ENCODE data around the gene ACTRT2.

Gene ACTRT2

GRCh38 chr1:3012456-3013291 is 8.6 kb upstream of the ACTRT2 start:
- Histone ChIP-seq H3K27me3 (ENCODE audit: control insufficient read depth in 1 of 2, insufficient read depth in 2 of 2, low read length in 2 of 2) (peaks cover 0 to under 1% of the 10 kb centered on the region in 2 donors), H3K9ac (ENCODE audit: low read depth in 1 of 2, low read length in 2 of 2) (no peak overlapping the region), H3K36me3 (ENCODE audit: control insufficient read depth in 1 of 2, insufficient read depth in 2 of 2, low read length in 2 of 2) (no peaks in the 10 kb centered on the region), H3K9me3 (ENCODE audit: control insufficient read depth in 1 of 2, low read length in 2 of 2) (peaks cover 10% of the 10 kb centered on the region in 2 donors), H3K4me1 (ENCODE audit: control insufficient read depth in 1 of 2, insufficient read depth in 2 of 2, low read length in 2 of 2) (peaks cover 3 to 6% of the 10 kb centered on the region in 2 donors), H3K4me3 (ENCODE audit: low read depth in 1 of 2, low read length in 2 of 2) (no peak overlapping the region), H3K27ac (ENCODE audit: low read depth, low read length) (no peak overlapping the region)

GRCh38 chr1:3013371-3014049 is 7.8 kb upstream of the ACTRT2 start:
- Histone ChIP-seq H3K4me3 (ENCODE audit: low read depth in 1 of 2, low read length in 2 of 2) (no peak overlapping the region), H3K27me3 (ENCODE audit: control insufficient read depth in 1 of 2, insufficient read depth in 2 of 2, low read length in 2 of 2) (peaks cover 0 to 3% of the 10 kb centered on the region in 2 donors), H3K9me3 (ENCODE audit: control insufficient read depth in 1 of 2, low read length in 2 of 2) (peaks cover 3 to 4% of the 10 kb centered on the region in 2 donors), H3K9ac (ENCODE audit: low read depth in 1 of 2, low read length in 2 of 2) (no peak overlapping the region), H3K27ac (ENCODE audit: low read depth, low read length) (no peak overlapping the region), H3K4me1 (ENCODE audit: control insufficient read depth in 1 of 2, insufficient read depth in 2 of 2, low read length in 2 of 2) (peaks cover 4 to 7% of the 10 kb centered on the region in 2 donors), H3K36me3 (ENCODE audit: control insufficient read depth in 1 of 2, insufficient read depth in 2 of 2, low read length in 2 of 2) (no peaks in the 10 kb centered on the region)

GRCh38 chr1:3014050-3014440 is 7.2 kb upstream of the ACTRT2 start:
- Histone ChIP-seq H3K4me1 (ENCODE audit: control insufficient read depth in 1 of 2, insufficient read depth in 2 of 2, low read length in 2 of 2) (peaks cover 4 to 7% of the 10 kb centered on the region in 2 donors), H3K4me3 (ENCODE audit: low read depth in 1 of 2, low read length in 2 of 2) (no peak overlapping the region), H3K9me3 (ENCODE audit: control insufficient read depth in 1 of 2, low read length in 2 of 2) (peaks cover 0 to under 1% of the 10 kb centered on the region in 2 donors), H3K27me3 (ENCODE audit: control insufficient read depth in 1 of 2, insufficient read depth in 2 of 2, low read length in 2 of 2) (peaks cover 0 to 3% of the 10 kb centered on the region in 2 donors), H3K9ac (ENCODE audit: low read depth in 1 of 2, low read length in 2 of 2) (no peak overlapping the region), H3K36me3 (ENCODE audit: control insufficient read depth in 1 of 2, insufficient read depth in 2 of 2, low read length in 2 of 2) (no peaks in the 10 kb centered on the region), H3K27ac (ENCODE audit: low read depth, low read length) (no peak overlapping the region)

DNA sequence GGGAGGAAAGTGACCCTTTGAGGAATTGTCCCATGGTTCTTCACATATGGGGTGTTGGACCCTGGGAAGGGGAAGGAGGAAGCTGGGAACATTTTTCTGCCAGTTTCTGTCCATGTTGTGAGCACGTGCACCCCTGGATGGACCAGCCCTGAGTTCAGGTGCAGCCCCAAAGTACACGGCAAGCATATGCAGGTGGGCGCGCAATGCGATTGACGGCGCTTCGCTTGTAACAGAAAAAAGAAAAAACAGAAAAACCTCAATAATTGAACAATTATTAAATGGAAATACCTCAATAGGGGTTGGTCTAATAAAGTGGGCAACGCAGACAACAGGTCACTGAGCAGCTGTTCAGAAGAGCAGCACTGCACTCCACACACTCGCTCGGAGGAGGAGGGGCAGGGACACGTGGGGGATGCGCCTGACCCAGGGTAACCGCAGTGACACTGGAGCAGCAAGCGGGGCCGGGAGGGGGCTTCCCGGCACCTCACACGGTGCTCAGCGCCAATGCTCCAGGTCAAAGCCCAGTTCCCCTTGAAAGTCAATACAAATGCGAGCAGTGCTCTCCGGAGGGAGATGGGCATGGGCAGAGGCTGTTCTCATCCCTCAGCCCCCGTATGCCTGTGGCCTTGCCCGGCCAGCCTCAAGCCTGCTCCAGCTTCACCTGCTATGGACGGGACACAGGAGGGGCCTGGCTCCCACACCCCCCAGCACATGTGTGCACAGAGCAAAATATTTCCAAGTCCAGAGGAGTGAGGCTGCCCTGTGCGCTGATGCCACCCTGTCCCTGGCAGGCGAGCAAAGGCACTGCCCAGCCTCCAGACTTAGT is 6.6 kb upstream of the ACTRT2 start:
- Histone ChIP-seq H3K27me3 (ENCODE audit: control insufficient read depth in 1 of 2, insufficient read depth in 2 of 2, low read length in 2 of 2) (peaks cover 0 to 3% of the 10 kb centered on the region in 2 donors), H3K36me3 (ENCODE audit: control insufficient read depth in 1 of 2, insufficient read depth in 2 of 2, low read length in 2 of 2) (no peaks in the 10 kb centered on the region), H3K9me3 (ENCODE audit: control insufficient read depth in 1 of 2, low read length in 2 of 2) (no peaks in the 10 kb centered on the region), H3K27ac (ENCODE audit: low read depth, low read length) (no peak overlapping the region), H3K4me1 (ENCODE audit: control insufficient read depth in 1 of 2, insufficient read depth in 2 of 2, low read length in 2 of 2) (peaks cover 4 to 7% of the 10 kb centered on the region in 2 donors), H3K9ac (ENCODE audit: low read depth in 1 of 2, low read length in 2 of 2) (no peak overlapping the region), H3K4me3 (ENCODE audit: low read depth in 1 of 2, low read length in 2 of 2) (no peak overlapping the region)

- Histone ChIP-seq H3K4me3 (ENCODE audit: low read depth in 1 of 2, low read length in 2 of 2) (no peak overlapping the region), H3K4me1 (ENCODE audit: control insufficient read depth in 1 of 2, insufficient read depth in 2 of 2, low read length in 2 of 2) (peaks cover 4 to 7% of the 10 kb centered on the region in 2 donors), H3K36me3 (ENCODE audit: control insufficient read depth in 1 of 2, insufficient read depth in 2 of 2, low read length in 2 of 2) (no peaks in the 10 kb centered on the region), H3K27ac (ENCODE audit: low read depth, low read length) (no peak overlapping the region), H3K9me3 (ENCODE audit: control insufficient read depth in 1 of 2, low read length in 2 of 2) (no peaks in the 10 kb centered on the region), H3K9ac (ENCODE audit: low read depth in 1 of 2, low read length in 2 of 2) (no peak overlapping the region), H3K27me3 (ENCODE audit: control insufficient read depth in 1 of 2, insufficient read depth in 2 of 2, low read length in 2 of 2) (peaks cover 0 to 3% of the 10 kb centered on the region in 2 donors)
Observed at GRCh38 chr1:3015269-3015635, 6.0 kb upstream of the ACTRT2 start.

DNA sequence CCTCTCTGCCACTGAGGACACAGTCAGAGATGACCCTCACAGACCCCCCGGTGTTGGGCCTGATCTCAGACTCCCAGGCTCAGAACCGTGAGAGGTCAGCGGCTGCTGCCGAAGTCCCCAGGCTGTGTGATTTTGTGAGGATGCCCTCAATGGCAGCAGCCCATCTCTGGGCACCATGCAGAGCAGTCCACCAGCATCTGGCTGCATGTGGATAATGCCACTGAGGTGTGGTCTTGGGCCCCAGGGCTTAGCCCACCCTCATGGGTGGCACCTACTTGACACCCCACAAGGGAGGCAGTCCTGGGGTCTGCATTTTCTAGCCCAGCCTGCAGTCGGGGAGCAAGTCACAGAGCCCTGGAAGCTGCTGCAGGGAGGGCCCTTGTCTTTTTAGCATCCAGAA is 5.5 kb upstream of the ACTRT2 start:
- H3K4me1 ChIP-seq (ENCODE audit: control insufficient read depth in 1 of 2, insufficient read depth in 2 of 2, low read length in 2 of 2) = peaks cover 4 to 7% of the 10 kb centered on the region in 2 donors
- no peak overlapping the region for H3K4me3 ChIP-seq (ENCODE audit: low read depth in 1 of 2, low read length in 2 of 2)
- H3K27ac ChIP-seq (ENCODE audit: low read depth, low read length) = no peak overlapping the region
- H3K36me3 ChIP-seq (ENCODE audit: control insufficient read depth in 1 of 2, insufficient read depth in 2 of 2, low read length in 2 of 2) = no peaks in the 10 kb centered on the region
- no peaks in the 10 kb centered on the region for H3K9me3 ChIP-seq (ENCODE audit: control insufficient read depth in 1 of 2, low read length in 2 of 2)
- H3K27me3 ChIP-seq (ENCODE audit: control insufficient read depth in 1 of 2, insufficient read depth in 2 of 2, low read length in 2 of 2) = peaks cover 0 to 3% of the 10 kb centered on the region in 2 donors
- H3K9ac ChIP-seq (ENCODE audit: low read depth in 1 of 2, low read length in 2 of 2) = no peak overlapping the region

- Histone ChIP-seq H3K9ac (ENCODE audit: low read depth in 1 of 2, low read length in 2 of 2) (no peak overlapping the region), H3K27ac (ENCODE audit: low read depth, low read length) (no peak overlapping the region), H3K36me3 (ENCODE audit: control insufficient read depth in 1 of 2, insufficient read depth in 2 of 2, low read length in 2 of 2) (no peaks in the 10 kb centered on the region), H3K27me3 (ENCODE audit: control insufficient read depth in 1 of 2, insufficient read depth in 2 of 2, low read length in 2 of 2) (peaks cover 0 to 3% of the 10 kb centered on the region in 2 donors), H3K4me1 (ENCODE audit: control insufficient read depth in 1 of 2, insufficient read depth in 2 of 2, low read length in 2 of 2) (peaks cover 4 to 7% of the 10 kb centered on the region in 2 donors), H3K4me3 (ENCODE audit: low read depth in 1 of 2, low read length in 2 of 2) (no peak overlapping the region), H3K9me3 (ENCODE audit: control insufficient read depth in 1 of 2, low read length in 2 of 2) (no peaks in the 10 kb centered on the region)
Observed at GRCh38 chr1:3016641-3017439, 4.4 kb upstream of the ACTRT2 start.

DNA sequence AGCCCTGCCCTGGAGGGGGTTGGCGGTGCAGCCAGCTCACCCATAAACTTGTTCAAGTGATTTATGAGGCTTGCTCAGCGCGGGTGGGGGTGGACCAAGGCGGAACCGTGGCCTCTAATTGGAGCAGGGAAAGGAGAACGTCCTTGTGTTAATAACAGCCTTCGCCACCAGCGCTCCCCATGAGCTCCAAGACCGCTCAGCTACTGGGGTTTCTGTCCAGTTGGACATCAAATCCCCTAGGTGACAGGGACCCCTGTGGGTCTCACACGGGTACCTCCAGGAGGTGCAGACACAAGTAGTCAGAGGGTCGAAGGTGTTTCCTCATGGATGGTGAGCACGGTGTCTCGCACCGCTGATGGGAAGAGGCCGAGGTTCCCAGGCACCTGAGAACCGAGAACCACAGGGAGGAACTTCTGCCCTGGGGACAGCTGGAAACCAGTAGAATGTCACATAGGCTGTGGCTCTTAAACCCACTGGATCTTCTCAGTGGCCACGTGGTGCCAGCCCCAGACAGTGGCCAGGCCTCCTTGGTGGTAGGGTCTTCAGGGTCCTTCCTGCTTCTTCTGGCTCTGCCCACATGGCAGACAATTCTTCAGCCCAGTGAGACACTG is 3.7 kb upstream of the ACTRT2 start:
- no peak overlapping the region for H3K4me3 ChIP-seq (ENCODE audit: low read depth in 1 of 2, low read length in 2 of 2)
- H3K4me1 ChIP-seq (ENCODE audit: control insufficient read depth in 1 of 2, insufficient read depth in 2 of 2, low read length in 2 of 2) = peaks cover 4 to 7% of the 10 kb centered on the region in 2 donors
- H3K9me3 ChIP-seq (ENCODE audit: control insufficient read depth in 1 of 2, low read length in 2 of 2) = no peaks in the 10 kb centered on the region
- H3K27me3 ChIP-seq (ENCODE audit: control insufficient read depth in 1 of 2, insufficient read depth in 2 of 2, low read length in 2 of 2) = peaks cover 0 to 3% of the 10 kb centered on the region in 2 donors
- no peak overlapping the region for H3K27ac ChIP-seq (ENCODE audit: low read depth, low read length)
- H3K9ac ChIP-seq (ENCODE audit: low read depth in 1 of 2, low read length in 2 of 2) = no peak overlapping the region
- H3K36me3 ChIP-seq (ENCODE audit: control insufficient read depth in 1 of 2, insufficient read depth in 2 of 2, low read length in 2 of 2) = no peaks in the 10 kb centered on the region

DNA sequence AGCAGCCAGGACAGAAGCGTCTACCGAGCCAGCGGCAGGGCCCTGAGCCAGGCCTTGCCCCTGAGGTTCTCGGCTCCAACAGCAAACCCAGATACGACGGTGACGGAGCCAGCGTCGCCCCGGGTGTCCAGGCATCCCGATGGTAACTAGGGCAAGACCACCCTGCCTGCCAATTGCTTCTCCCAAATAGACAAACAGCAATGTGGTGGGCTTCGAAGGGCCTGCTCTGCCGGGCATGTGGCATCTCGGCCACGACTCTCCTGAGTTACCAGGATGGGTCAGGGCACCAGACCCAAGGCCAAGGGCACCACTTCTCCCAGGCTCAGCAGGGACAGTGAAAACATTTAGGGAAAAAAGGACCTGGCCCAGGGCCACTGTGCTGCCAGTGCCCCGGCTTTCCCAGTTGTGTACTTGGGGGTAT is 3.2 kb upstream of the ACTRT2 start:
- Histone ChIP-seq H3K27me3 (ENCODE audit: control insufficient read depth in 1 of 2, insufficient read depth in 2 of 2, low read length in 2 of 2) (peaks cover 0 to 3% of the 10 kb centered on the region in 2 donors), H3K9ac (ENCODE audit: low read depth in 1 of 2, low read length in 2 of 2) (no peak overlapping the region), H3K36me3 (ENCODE audit: control insufficient read depth in 1 of 2, insufficient read depth in 2 of 2, low read length in 2 of 2) (no peaks in the 10 kb centered on the region), H3K4me3 (ENCODE audit: low read depth in 1 of 2, low read length in 2 of 2) (no peak overlapping the region), H3K9me3 (ENCODE audit: control insufficient read depth in 1 of 2, low read length in 2 of 2) (no peaks in the 10 kb centered on the region), H3K4me1 (ENCODE audit: control insufficient read depth in 1 of 2, insufficient read depth in 2 of 2, low read length in 2 of 2) (peaks cover 4 to 7% of the 10 kb centered on the region in 2 donors), H3K27ac (ENCODE audit: low read depth, low read length) (no peak overlapping the region)
